ENCODE measurements around the gene FGD5.

DNA sequence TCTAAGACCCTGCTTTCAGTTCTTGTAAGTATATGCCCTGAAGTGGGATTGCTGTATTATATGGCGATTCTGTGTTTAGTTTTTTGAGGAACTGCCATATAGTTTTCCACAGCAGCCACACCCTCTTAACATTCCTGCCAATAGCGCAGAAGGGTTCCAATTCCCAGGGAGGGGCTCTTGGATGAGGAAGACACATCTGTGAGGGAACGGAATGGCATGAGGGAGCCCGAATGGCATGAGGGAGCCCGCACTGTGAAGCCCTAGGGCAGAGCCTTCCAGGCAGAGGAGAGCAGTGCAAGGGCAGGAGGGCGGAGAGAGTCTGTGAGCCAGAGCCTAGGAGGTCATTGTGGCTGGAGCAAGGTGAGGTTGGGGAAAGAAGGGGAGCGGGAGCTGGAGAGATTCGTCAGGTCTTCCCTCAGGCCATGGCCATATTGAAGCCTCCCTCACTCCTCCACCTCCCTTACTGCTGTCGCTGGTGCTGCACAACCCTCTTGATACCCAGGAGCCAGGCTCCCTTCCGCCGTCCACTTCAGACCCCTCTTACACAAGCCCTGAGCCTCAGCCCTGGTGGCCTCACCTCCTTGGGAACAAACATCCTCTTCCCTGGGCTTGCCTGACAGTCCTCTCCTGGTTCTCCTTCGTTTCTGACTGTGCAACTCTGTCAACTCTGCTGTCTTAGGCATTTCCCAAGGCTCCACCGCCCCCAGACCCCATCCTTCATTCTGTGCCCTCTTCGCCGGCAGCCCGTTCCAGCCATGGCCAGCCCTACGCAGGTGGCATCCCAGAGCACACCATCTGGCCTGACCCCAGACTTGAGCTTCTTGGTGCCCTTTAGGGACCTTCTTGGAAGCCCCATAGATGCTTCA lies 51.4 kb downstream of the FGD5 start:
- no peak for TF ChIP-seq TAF1 (IDR thresholded peaks at IDR 0.05; ENCODE audit: borderline replicate concordance, low read depth, low read length)
- no peak for TF ChIP-seq POLR2A (IDR thresholded peaks at IDR 0.05; ENCODE audit: low read depth, low read length)
- no peak for TF ChIP-seq POLR2AphosphoS5 (IDR thresholded peaks at IDR 0.05; ENCODE audit: low read depth, low read length)

All from GM12892 (cell line).